ENCODE measurements around the gene PCYOX1L. TPM values are rescaled to one million over a fixed set of nuclear protein-coding genes. Genes with fewer than 3 reads are reported as not detected.

PCYOX1L gene
- total and polyA plus RNA-seq, 2 experiments from 2014 or later, result 6.7 to 14.7 TPM

- no peaks in the 10 kb centered on the region for H3K9me3 Mint-ChIP-seq
- ATAC-seq (no peak), DNase-seq (ENCODE audit: low spot score) (no peak)
- H2AFZ ChIP-seq, result peak overlapping the region; percentile 45; the same call in 1 of the 2 replicates
- H3K27me3 Mint-ChIP-seq (ENCODE audit: insufficient read depth, low read depth, poor library complexity), result peaks cover 9% of the 10 kb centered on the region
- H3K4me1 ChIP-seq (ENCODE audit: insufficient read depth), result peaks cover 3% of the 10 kb centered on the region; the same call in 1 of the 2 replicates
- no peak overlapping the region for H3K27ac ChIP-seq (ENCODE audit: low read depth)
- no peak overlapping the region for H3K4me3 ChIP-seq
- H3K79me2 ChIP-seq (replicated peaks; ENCODE audit: insufficient read depth), result no peaks in the 10 kb centered on the region
- no peaks in the 10 kb centered on the region for H3F3A ChIP-seq (replicated peaks; ENCODE audit: low read depth)
- no peak overlapping the region for H3K4me3 Mint-ChIP-seq
- H3K27ac Mint-ChIP-seq, result no peak overlapping the region
- H3K36me3 ChIP-seq (ENCODE audit: insufficient read depth), result no peaks in the 10 kb centered on the region
- H3K9me2 ChIP-seq (ENCODE audit: insufficient read depth), result no peaks in the 10 kb centered on the region; the same call in 1 of the 2 replicates
- H3K4me2 ChIP-seq, result no peak overlapping the region
- peaks cover 4% of the 10 kb centered on the region; the same call in 2 of the 3 replicates for H3K36me3 Mint-ChIP-seq (ENCODE audit: low read depth)
- H3K27me3 ChIP-seq (ENCODE audit: insufficient read depth), result no peaks in the 10 kb centered on the region
- no peaks in the 10 kb centered on the region; the same call in 1 of the 2 replicates for H4K20me1 ChIP-seq (replicated peaks; ENCODE audit: insufficient read depth)
- peaks cover 26% of the 10 kb centered on the region for H3K4me1 Mint-ChIP-seq
- TF ChIP-seq REST (IDR thresholded peaks at IDR 0.05; ENCODE audit: unreplicated experiment) (no peak), EZH2 (IDR thresholded peaks at IDR 0.05; ENCODE audit: low read depth, unreplicated experiment) (no peak), ETS1 (IDR thresholded peaks at IDR 0.05) (no peak), JUNB (IDR thresholded peaks at IDR 0.05; ENCODE audit: unreplicated experiment) (no peak), STAT1 (IDR thresholded peaks at IDR 0.05; ENCODE audit: unreplicated experiment) (no peak), NANOG (IDR thresholded peaks at IDR 0.05; ENCODE audit: borderline replicate concordance) (no peak), ZNF462 (CRISPR knock-in tag; IDR thresholded peaks at IDR 0.05) (no peak), CTCF (conservative IDR thresholded peaks at IDR 0.05; ENCODE audit: low read depth in 2 of 2) (no peak), ZNF114 (CRISPR knock-in tag; IDR thresholded peaks at IDR 0.05) (no peak)
These were observed 13.0 kb downstream of the PCYOX1L start for GRCh38 chr5:149370878-149371277.

Data from GM23338 (cell line).